ENCODE results near the gene NKX6-2. TPM values are rescaled to one million over a fixed set of nuclear protein-coding genes. Genes with fewer than 3 reads are reported as not detected.
"Not testable (repeated sequence)": the region's sequence is repeated elsewhere in the genome, so short reads cannot be mapped to it uniquely, and the experiment has no call there.

Gene NKX6-2
- total RNA-seq, 4 donors from 2014 or later = not detected

DNA sequence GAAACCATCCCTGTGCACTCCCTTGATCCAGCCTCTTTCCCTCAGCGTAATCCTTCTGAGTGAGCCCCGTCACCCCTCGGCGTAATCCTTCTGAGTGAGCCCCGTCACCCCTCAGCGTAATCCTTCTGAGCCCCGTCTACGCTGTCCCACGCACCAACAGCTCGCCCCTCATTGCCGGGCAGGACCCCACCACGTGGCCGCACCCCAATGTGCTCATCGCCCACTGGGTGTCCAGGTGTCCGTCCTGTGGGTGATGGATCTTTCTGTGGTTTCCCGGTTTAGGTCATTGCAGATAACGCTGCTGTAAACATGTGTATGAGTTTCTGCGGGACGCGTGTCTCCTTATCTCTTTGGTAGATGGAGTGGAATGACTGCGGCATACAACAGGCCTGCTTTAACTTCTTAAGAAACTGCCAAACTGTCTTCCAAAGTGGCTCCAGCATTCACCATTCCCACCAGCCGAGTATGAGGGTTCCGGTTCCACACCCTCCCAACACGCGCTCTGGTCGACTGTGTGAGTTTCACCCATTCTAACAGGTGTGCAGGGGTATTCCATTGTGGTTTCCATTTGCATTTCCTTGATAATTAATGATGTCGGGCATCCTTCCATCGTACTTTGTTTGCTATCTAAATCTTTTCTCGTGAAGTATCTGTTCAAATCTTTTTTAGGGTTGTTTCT is 42.1 kb upstream of the NKX6-2 start:
- no peaks in the 10 kb centered on the region for H3K9me3 ChIP-seq
- no peaks in the 10 kb centered on the region for H3K4me1 ChIP-seq
- no peak for DNase-seq
- no peak for TF ChIP-seq EP300 (IDR thresholded peaks at IDR 0.05; ENCODE audit: low read depth)
- no peak for TF ChIP-seq POLR2AphosphoS5 (IDR thresholded peaks at IDR 0.05)
- in situ Hi-C loops (cut with MboI; ENCODE audit: low pct_ligation_motif_present in 1 of 4, low pct_unique_long_range_greater_than_20kb in 1 of 4, low sequenced_read_pairs in 3 of 4) = no loop called here
- H3K27me3 ChIP-seq = peaks cover 25% of the 10 kb centered on the region
- 75 to 92% methylated on average over 7 to 29 of the region's 29 CpGs for WGBS, 2 donors (ENCODE audit: low coverage in 1 of 2)
- no peak overlapping the region for H3K4me3 ChIP-seq
- H3K27ac ChIP-seq = no peak overlapping the region
- intact Hi-C loops (cut with DNase I; ENCODE audit: low total_unique reads) = no loop called here
- no peaks in the 10 kb centered on the region for H3K36me3 ChIP-seq

- Histone ChIP-seq H3K4me3 (no peak overlapping the region), H3K27ac (no peak overlapping the region), H3K27me3 (peaks cover 19% of the 10 kb centered on the region), H3K4me1 (no peaks in the 10 kb centered on the region), H3K9me3 (no peaks in the 10 kb centered on the region), H3K36me3 (no peaks in the 10 kb centered on the region)
- TF ChIP-seq, protein P1, sequence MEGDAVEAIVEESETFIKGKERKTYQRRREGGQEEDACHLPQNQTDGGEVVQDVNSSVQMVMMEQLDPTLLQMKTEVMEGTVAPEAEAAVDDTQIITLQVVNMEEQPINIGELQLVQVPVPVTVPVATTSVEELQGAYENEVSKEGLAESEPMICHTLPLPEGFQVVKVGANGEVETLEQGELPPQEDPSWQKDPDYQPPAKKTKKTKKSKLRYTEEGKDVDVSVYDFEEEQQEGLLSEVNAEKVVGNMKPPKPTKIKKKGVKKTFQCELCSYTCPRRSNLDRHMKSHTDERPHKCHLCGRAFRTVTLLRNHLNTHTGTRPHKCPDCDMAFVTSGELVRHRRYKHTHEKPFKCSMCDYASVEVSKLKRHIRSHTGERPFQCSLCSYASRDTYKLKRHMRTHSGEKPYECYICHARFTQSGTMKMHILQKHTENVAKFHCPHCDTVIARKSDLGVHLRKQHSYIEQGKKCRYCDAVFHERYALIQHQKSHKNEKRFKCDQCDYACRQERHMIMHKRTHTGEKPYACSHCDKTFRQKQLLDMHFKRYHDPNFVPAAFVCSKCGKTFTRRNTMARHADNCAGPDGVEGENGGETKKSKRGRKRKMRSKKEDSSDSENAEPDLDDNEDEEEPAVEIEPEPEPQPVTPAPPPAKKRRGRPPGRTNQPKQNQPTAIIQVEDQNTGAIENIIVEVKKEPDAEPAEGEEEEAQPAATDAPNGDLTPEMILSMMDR (IDR thresholded peaks at IDR 0.05) = no peak
- TF ChIP-seq EP300 (IDR thresholded peaks at IDR 0.05; ENCODE audit: low read depth) (no peak), POLR2AphosphoS5 (IDR thresholded peaks at IDR 0.05) (no peak)
- in situ Hi-C loops (cut with MboI; ENCODE audit: low pct_ligation_motif_present in 1 of 4, low pct_unique_long_range_greater_than_20kb in 1 of 4, low sequenced_read_pairs in 3 of 4) = no loop called here
- intact Hi-C loops (cut with DNase I; ENCODE audit: low total_unique reads) = no loop called here
- no peak for DNase-seq
- 76 to 94% methylated on average over 3 to 13 of the region's 13 CpGs for WGBS, 2 donors (ENCODE audit: low coverage in 1 of 2)
These were observed 41.5 kb upstream of the NKX6-2 start for GRCh38 chr10:132827423-132827789.

GRCh38 chr10:132826524-132827422 is 40.8 kb upstream of the NKX6-2 start:
- H3K9me3 ChIP-seq = no peaks in the 10 kb centered on the region
- WGBS, 2 donors (ENCODE audit: low coverage in 1 of 2) = 95 to 100% methylated on average over 1 to 36 of the region's 36 CpGs
- H3K36me3 ChIP-seq = no peaks in the 10 kb centered on the region
- intact Hi-C loops (cut with DNase I; ENCODE audit: low total_unique reads) (no loop called here), in situ Hi-C loops (cut with MboI; ENCODE audit: low pct_ligation_motif_present in 1 of 4, low pct_unique_long_range_greater_than_20kb in 1 of 4, low sequenced_read_pairs in 3 of 4) (no loop called here)
- H3K27me3 ChIP-seq = peaks cover 13% of the 10 kb centered on the region
- no peaks in the 10 kb centered on the region for H3K4me1 ChIP-seq
- DNase-seq = no peak
- H3K4me3 ChIP-seq = no peak overlapping the region
- H3K27ac ChIP-seq = no peak overlapping the region
- TF ChIP-seq POLR2A (IDR thresholded peaks at IDR 0.05) (no peak), EP300 (IDR thresholded peaks at IDR 0.05; ENCODE audit: low read depth) (no peak), POLR2AphosphoS5 (IDR thresholded peaks at IDR 0.05) (no peak)
- TF ChIP-seq, protein P1 (IDR thresholded peaks at IDR 0.05) = no peak

DNA sequence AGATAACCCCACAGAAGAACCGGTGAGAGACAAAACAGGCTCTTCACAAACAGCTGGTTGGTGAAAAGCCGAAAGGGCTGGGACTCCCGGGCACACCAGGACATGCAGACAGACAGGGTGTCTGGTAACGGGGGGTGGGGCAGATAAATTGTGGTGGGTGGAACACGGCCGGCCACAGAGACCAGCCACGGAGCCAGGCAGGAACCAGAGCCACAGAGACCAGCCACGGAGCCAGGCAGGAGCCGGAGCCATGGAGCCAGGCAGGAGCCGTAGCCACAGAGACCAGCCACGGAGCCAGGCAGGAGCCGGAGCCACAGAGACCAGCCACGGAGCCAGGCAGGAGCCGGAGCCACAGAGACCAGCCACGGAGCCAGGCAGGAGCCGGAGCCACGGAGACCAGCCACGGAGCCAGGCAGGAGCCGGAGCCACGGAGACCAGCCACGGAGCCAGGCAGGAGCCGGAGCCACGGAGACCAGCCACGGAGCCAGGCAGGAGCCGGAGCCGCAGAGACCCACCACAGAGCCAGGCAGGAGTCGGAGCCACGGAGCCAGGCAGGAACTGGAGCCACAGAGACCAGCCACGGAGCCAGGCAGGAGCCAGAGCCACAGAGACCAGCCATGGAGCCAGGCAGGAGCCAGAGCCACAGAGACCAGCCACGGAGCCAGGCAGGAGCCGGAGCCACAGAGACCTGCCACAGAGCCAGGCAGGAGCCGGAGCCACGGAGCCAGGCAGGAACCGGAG is 40.0 kb upstream of the NKX6-2 start:
- H3K9me3 ChIP-seq; intact Hi-C loops (cut with DNase I; ENCODE audit: low total_unique reads); H3K27me3 ChIP-seq; H3K36me3 ChIP-seq; H3K4me3 ChIP-seq; H3K4me1 ChIP-seq; DNase-seq; H3K27ac ChIP-seq; in situ Hi-C loops (cut with MboI; ENCODE audit: low pct_ligation_motif_present in 1 of 4, low pct_unique_long_range_greater_than_20kb in 1 of 4, low sequenced_read_pairs in 3 of 4): not testable (repeated sequence)
- 89 to 92% methylated on average over 2 to 34 of the region's 34 CpGs for WGBS, 2 donors (ENCODE audit: low coverage in 1 of 2)

DNA sequence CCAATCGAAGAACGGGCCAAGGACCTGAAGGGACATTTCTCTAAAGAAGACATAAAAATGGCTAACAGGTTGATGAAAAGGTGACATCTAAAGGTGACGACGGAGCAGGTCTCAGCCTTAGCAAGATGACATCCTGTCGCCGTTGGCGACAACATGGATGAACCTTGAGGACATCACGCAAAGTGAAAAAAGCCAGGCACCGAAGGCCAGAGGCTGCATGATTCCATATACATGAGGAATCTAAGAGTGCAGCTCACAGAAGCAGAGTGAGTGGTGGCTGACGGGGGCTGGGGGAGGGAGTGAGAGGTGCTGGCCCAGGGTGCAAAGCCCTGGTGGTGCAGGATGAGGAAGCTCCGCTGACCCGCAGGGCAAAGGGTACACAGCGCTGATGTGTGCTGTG is 34.1 kb upstream of the NKX6-2 start:
- H3K9me3 ChIP-seq = no peaks in the 10 kb centered on the region
- no peak overlapping the region for H3K4me3 ChIP-seq
- intact Hi-C loops (cut with DNase I; ENCODE audit: low total_unique reads) = no loop called here
- no peaks in the 10 kb centered on the region for H3K36me3 ChIP-seq
- peaks cover 15% of the 10 kb centered on the region for H3K27me3 ChIP-seq
- TF ChIP-seq EP300 (IDR thresholded peaks at IDR 0.05; ENCODE audit: low read depth) (no peak), POLR2A (IDR thresholded peaks at IDR 0.05) (no peak), POLR2AphosphoS5 (IDR thresholded peaks at IDR 0.05) (no peak)
- TF ChIP-seq, protein P1 (IDR thresholded peaks at IDR 0.05) = no peak
- DNase-seq = no peak
- H3K27ac ChIP-seq = no peak overlapping the region
- H3K4me1 ChIP-seq = no peaks in the 10 kb centered on the region
- in situ Hi-C loops (cut with MboI; ENCODE audit: low pct_ligation_motif_present in 1 of 4, low pct_unique_long_range_greater_than_20kb in 1 of 4, low sequenced_read_pairs in 3 of 4) = no loop called here
- 88 to 89% methylated on average over 11 to 13 of the region's 13 CpGs for WGBS, 2 donors (ENCODE audit: low coverage in 1 of 2)
